Head of caudate nucleus (tissue), 42 donors: ENCODE data around the gene TAP2.
A peak's percentile ranks its signal among the peaks of the same experiment; 100 is the strongest.
"Not testable (repeated sequence)": the region's sequence is repeated elsewhere in the genome, so short reads cannot be mapped to it uniquely, and the experiment has no call there.

ENCODE experiments used
- DNase-seq, 42 donors: peaks; one replicate each; pipeline versions ENCODE4 v3.0.0 to v3.0.0-alpha.2; 2020 to 2021; ENCODE audit warnings: mixed read lengths in 7 of 42
- intact Hi-C: fragments of 100-400 bp; cut with DNase I; formaldehyde crosslinking; loops from one replicate; pipeline ENCODE4 v1.15.0; 2022

Gene TAP2

GRCh38 chr6:32805404-32805803 is 33.1 kb downstream of the TAP2 start:
- DNase-seq, intact Hi-C loops: not testable (repeated sequence)

GRCh38 chr6:32803416-32803815 is 35.1 kb downstream of the TAP2 start:
- DNase-seq = no peak
- intact Hi-C loops = no loop called here

- intact Hi-C loops = no loop called here
- DNase-seq = no peak
These were observed 38.8 kb downstream of the TAP2 start for GRCh38 chr6:32799740-32800139.

GRCh38 chr6:32799168-32799567 is 39.4 kb downstream of the TAP2 start:
- DNase-seq = no peak
- intact Hi-C loops = no loop called here

GRCh38 chr6:32796848-32797776 is 41.4 kb downstream of the TAP2 start:
- peak; percentile 7 to 92 (median 84) for DNase-seq
- intact Hi-C loops = no loop called here

- intact Hi-C loops = loop anchor here (5.0 kb wide), 1 partner anchor 382 kb away; no protein-coding TSS in a partner anchor
- no peak for DNase-seq
These were observed 44.0 kb downstream of the TAP2 start for GRCh38 chr6:32794510-32794909.

- intact Hi-C loops = loop anchor here (5.0 kb wide), 1 partner anchor 381 kb away; no protein-coding TSS in a partner anchor
- DNase-seq = no peak
These were observed 45.6 kb downstream of the TAP2 start for GRCh38 chr6:32792901-32793435.

- intact Hi-C loops = loop anchor here (5.0 kb wide), 1 partner anchor 378 kb away; no protein-coding TSS in a partner anchor
These were observed 48.2 kb downstream of the TAP2 start for GRCh38 chr6:32790306-32790705.

More at GRCh38 chr6:32790306-32790705, 48.2 kb downstream of the TAP2 start:
- DNase-seq = no peak
